ENCODE measurements around the gene IQSEC2. TPM values are rescaled to one million over a fixed set of nuclear protein-coding genes. Genes with fewer than 3 reads are reported as not detected.

The IQSEC2 gene
- total RNA-seq, 1 experiment from 2014 or later, result 45.7 TPM

- DNase-seq, result no peak
- ChIA-PET POLR2A (ENCODE audit: unreplicated experiment) (no interaction called here), CTCF (no interaction called here)
- H3K4me2 ChIP-seq, result no peak overlapping the region
- no peaks in the 10 kb centered on the region for H3K9me3 ChIP-seq (ENCODE audit: insufficient read depth, low read depth)
- no peak overlapping the region for H3K27ac ChIP-seq
- H3K9me2 ChIP-seq (ENCODE audit: insufficient read depth), result no peaks in the 10 kb centered on the region
- no peak overlapping the region for H2AFZ ChIP-seq
- H3K36me3 ChIP-seq (ENCODE audit: low read depth), result no peaks in the 10 kb centered on the region
- intact Hi-C loops (cut with micrococcal nuclease; ENCODE audit: unreplicated experiment), result no loop called here
- no peak for TF ChIP-seq CTCF (conservative IDR thresholded peaks at IDR 0.05)
- TF ChIP-seq EZH2 (IDR thresholded peaks at IDR 0.05; ENCODE audit: low read depth), result no peak
- H4K20me1 ChIP-seq (ENCODE audit: insufficient read depth), result no peaks in the 10 kb centered on the region
- peaks cover 21% of the 10 kb centered on the region for H3K4me1 ChIP-seq (replicated peaks; ENCODE audit: insufficient read depth)
- H3F3A ChIP-seq (ENCODE audit: insufficient read depth, low read depth), result peaks cover 9% of the 10 kb centered on the region; the same call in 1 of the 2 replicates
- no TSS peak for BruUV-seq (replicated peaks)
- H3K79me2 ChIP-seq (ENCODE audit: low read depth), result no peaks in the 10 kb centered on the region
- H3K4me3 ChIP-seq, result no peak overlapping the region
- H3K27me3 ChIP-seq (ENCODE audit: insufficient read depth, low read depth), result no peaks in the 10 kb centered on the region
Measured at GRCh38 chrX:53260836-53261235, 20.5 kb downstream of the IQSEC2 start.

GRCh38 chrX:53257670-53258423 lies 23.5 kb downstream of the IQSEC2 start:
- no peaks in the 10 kb centered on the region for H3K79me2 ChIP-seq (ENCODE audit: low read depth)
- TF ChIP-seq EZH2 (IDR thresholded peaks at IDR 0.05; ENCODE audit: low read depth), result no peak
- no peak for TF ChIP-seq CTCF (conservative IDR thresholded peaks at IDR 0.05)
- H3K4me1 ChIP-seq (replicated peaks; ENCODE audit: insufficient read depth), result no peaks in the 10 kb centered on the region
- no peak overlapping the region for H3K27ac ChIP-seq
- no peaks in the 10 kb centered on the region for H3K9me3 ChIP-seq (ENCODE audit: insufficient read depth, low read depth)
- H3K9me2 ChIP-seq (ENCODE audit: insufficient read depth), result no peaks in the 10 kb centered on the region
- no peaks in the 10 kb centered on the region for H3K27me3 ChIP-seq (ENCODE audit: insufficient read depth, low read depth)
- POLR2A ChIA-PET (ENCODE audit: unreplicated experiment), result no interaction called here
- H3F3A ChIP-seq (ENCODE audit: insufficient read depth, low read depth), result peaks cover 5% of the 10 kb centered on the region; the same call in 1 of the 2 replicates
- H3K4me2 ChIP-seq, result no peak overlapping the region
- DNase-seq, result no peak
- H3K36me3 ChIP-seq (ENCODE audit: low read depth), result no peaks in the 10 kb centered on the region
- H3K4me3 ChIP-seq, result no peak overlapping the region
- CTCF ChIA-PET, result no interaction called here
- intact Hi-C loops (cut with micrococcal nuclease; ENCODE audit: unreplicated experiment), result no loop called here
- BruUV-seq (replicated peaks), result no TSS peak
- H4K20me1 ChIP-seq (ENCODE audit: insufficient read depth), result no peaks in the 10 kb centered on the region
- no peak overlapping the region for H2AFZ ChIP-seq

GRCh38 chrX:53257166-53257565 lies 24.2 kb downstream of the IQSEC2 start:
- H3K4me2 ChIP-seq, result no peak overlapping the region
- no peaks in the 10 kb centered on the region for H3K4me1 ChIP-seq (replicated peaks; ENCODE audit: insufficient read depth)
- no peaks in the 10 kb centered on the region for H3K36me3 ChIP-seq (ENCODE audit: low read depth)
- no peaks in the 10 kb centered on the region for H3K27me3 ChIP-seq (ENCODE audit: insufficient read depth, low read depth)
- H3K4me3 ChIP-seq, result no peak overlapping the region
- H3K79me2 ChIP-seq (ENCODE audit: low read depth), result no peaks in the 10 kb centered on the region
- no peaks in the 10 kb centered on the region for H3F3A ChIP-seq (ENCODE audit: insufficient read depth, low read depth)
- intact Hi-C loops (cut with micrococcal nuclease; ENCODE audit: unreplicated experiment), result no loop called here
- no peak overlapping the region for H3K27ac ChIP-seq
- H2AFZ ChIP-seq, result no peak overlapping the region
- no peaks in the 10 kb centered on the region for H3K9me2 ChIP-seq (ENCODE audit: insufficient read depth)
- ChIA-PET CTCF (no interaction called here), POLR2A (ENCODE audit: unreplicated experiment) (no interaction called here)
- TF ChIP-seq CTCF (conservative IDR thresholded peaks at IDR 0.05), result no peak
- no peak for TF ChIP-seq EZH2 (IDR thresholded peaks at IDR 0.05; ENCODE audit: low read depth)
- H4K20me1 ChIP-seq (ENCODE audit: insufficient read depth), result no peaks in the 10 kb centered on the region
- no TSS peak for BruUV-seq (replicated peaks)
- H3K9me3 ChIP-seq (ENCODE audit: insufficient read depth, low read depth), result no peaks in the 10 kb centered on the region
- no peak for DNase-seq

Data from PC-9 (cell line).